WTC11 (cell line): Measurements from ENCODE around the gene DPCD. TPM values are rescaled to one million over a fixed set of nuclear protein-coding genes. Genes with fewer than 3 reads are reported as not detected.

Source experiments
- ATAC-seq: fragments of 200-7000 bp; cut with Tn5 transposase; 2 replicates; pipeline ENCODE4 v1.10.0; 2021; ENCODE audit warnings: mild to moderate bottlenecking, moderate library complexity
- CTCF ChIA-PET: fragments of 300-600 bp; sonication (Branson Sonifier 250); formaldehyde crosslinking; loops from one replicate; lab custom pipeline; 2021; ENCODE audit warnings: antibody characterized with exemption; lab: Charles Lee
- POLR2A ChIA-PET: fragments of 350-600 bp; sonication (Branson Sonifier 250); formaldehyde crosslinking; loops from one replicate; lab custom pipeline; 2021; ENCODE audit warnings: antibody characterized with exemption; lab: Charles Lee
- DNase-seq: peaks from one replicate; pipeline ENCODE4 v3.0.0; 2021; ENCODE audit warnings: low spot score
- H3K27ac Mint-ChIP-seq: 2 replicates; pipeline ENCODE4 v1.8.0; 2021; ENCODE audit warnings: mixed read lengths
- H3K27me3 Mint-ChIP-seq: 2 replicates; pipeline ENCODE4 v1.8.0; 2021; ENCODE audit warnings: low read depth, mild to moderate bottlenecking, moderate library complexity, mixed read lengths
- H3K36me3 Mint-ChIP-seq: 2 replicates; pipeline ENCODE4 v1.8.0; 2021; ENCODE audit warnings: mixed read lengths
- H3K4me1 Mint-ChIP-seq: 2 replicates; pipeline ENCODE4 v1.8.0; 2022; ENCODE audit warnings: mixed read lengths
- H3K4me3 Mint-ChIP-seq: 2 replicates; pipeline ENCODE4 v1.8.0; 2021; ENCODE audit warnings: mild to moderate bottlenecking, moderate library complexity, mixed read lengths
- H3K9me3 Mint-ChIP-seq: 2 replicates; pipeline ENCODE4 v1.8.0; 2021; ENCODE audit warnings: mixed read lengths
- FOXJ3 ChIP-seq: sonication (generic); formaldehyde crosslinking; IDR thresholded peaks from 2 replicates; pipeline ENCODE4 v1.9.0; 2021; ENCODE audit warnings: missing genetic modification reagents, mild to moderate bottlenecking, borderline replicate concordance
- IRF1 ChIP-seq: sonication (generic); formaldehyde crosslinking; IDR thresholded peaks from 2 replicates; pipeline ENCODE4 v1.8.0; 2023; ENCODE audit warnings: missing genetic modification reagents
- IRF2 ChIP-seq: sonication (generic); formaldehyde crosslinking; IDR thresholded peaks from 2 replicates; pipeline ENCODE4 v1.8.0; 2022; ENCODE audit warnings: low read depth, missing genetic modification reagents, borderline replicate concordance
- JAZF1 ChIP-seq: fragments of 250-450 bp; sonication (Bioruptor Pico); IDR thresholded peaks from 2 replicates; pipeline ENCODE4 v1.9.0; 2021; ENCODE audit warnings: moderate library complexity, mild to moderate bottlenecking, inconsistent platforms
- NFATC4 ChIP-seq: fragments of 250-450 bp; sonication (Bioruptor Pico); IDR thresholded peaks from 2 replicates; pipeline ENCODE4 v1.9.0; 2021; ENCODE audit warnings: mild to moderate bottlenecking
- NFYB ChIP-seq: sonication (generic); formaldehyde crosslinking; conservative IDR thresholded peaks from 2 replicates; pipeline ENCODE4 v1.8.0; 2022; ENCODE audit warnings: low read depth, missing genetic modification reagents
- SP1 ChIP-seq: sonication (generic); formaldehyde crosslinking; conservative IDR thresholded peaks from 2 replicates; pipeline ENCODE4 v1.8.1; 2022; ENCODE audit warnings: missing genetic modification reagents
- TP53 ChIP-seq: sonication (generic); formaldehyde crosslinking; IDR thresholded peaks from 2 replicates; pipeline ENCODE4 v1.8.1; 2023; ENCODE audit warnings: mild to moderate bottlenecking, missing genetic modification reagents
- ZNF138 ChIP-seq: sonication (generic); formaldehyde crosslinking; conservative IDR thresholded peaks from 2 replicates; pipeline ENCODE4 v1.8.1; 2022; ENCODE audit warnings: mild to moderate bottlenecking, moderate library complexity, missing genetic modification reagents
- ZNF232 ChIP-seq: sonication (generic); formaldehyde crosslinking; IDR thresholded peaks from 2 replicates; pipeline ENCODE4 v1.8.0; 2022; ENCODE audit warnings: mild to moderate bottlenecking, missing genetic modification reagents
- ZNF423 ChIP-seq: fragments of 250-450 bp; sonication (Bioruptor Pico); IDR thresholded peaks from 2 replicates; pipeline ENCODE4 v2.1.2; 2022; ENCODE audit warnings: mild to moderate bottlenecking, moderate library complexity
- total RNA-seq: library from RNA; stranded (reverse); gene quantifications from 3 replicates; pipeline ENCODE4 v1.2.3, GENCODE V29; 2021
- TF ChIP-seq, protein P1 (sequence below): sonication (generic); formaldehyde crosslinking; IDR thresholded peaks from 2 replicates; pipeline ENCODE4 v1.8.0; 2023; ENCODE audit warnings: mild to moderate bottlenecking, missing genetic modification reagents
- TF ChIP-seq, protein P2 (sequence below): sonication (generic); formaldehyde crosslinking; IDR thresholded peaks from 2 replicates; pipeline ENCODE4 v1.8.1; 2022; ENCODE audit warnings: mild to moderate bottlenecking, moderate library complexity, missing genetic modification reagents
- TF ChIP-seq, protein P3 (sequence below): fragments of 250-450 bp; sonication (Bioruptor Pico); IDR thresholded peaks from 2 replicates; pipeline ENCODE4 v1.9.0; 2021; ENCODE audit warnings: mild to moderate bottlenecking
- TF ChIP-seq, protein P4 (sequence below): sonication (generic); formaldehyde crosslinking; IDR thresholded peaks from 2 replicates; pipeline ENCODE4 v1.8.0; 2022; ENCODE audit warnings: mild to moderate bottlenecking, missing genetic modification reagents
- TF ChIP-seq, protein P5 (sequence below): sonication (generic); formaldehyde crosslinking; IDR thresholded peaks from 2 replicates; pipeline ENCODE4 v1.8.1; 2022; ENCODE audit warnings: missing genetic modification reagents, borderline replicate concordance
- TF ChIP-seq, protein P6 (sequence below): sonication (generic); formaldehyde crosslinking; IDR thresholded peaks from 2 replicates; pipeline ENCODE4 v1.8.1; 2022; ENCODE audit warnings: mild to moderate bottlenecking, missing genetic modification reagents, moderate library complexity, borderline replicate concordance

The DPCD gene
- total RNA-seq, 1 experiment from 2014 or later, result 21.8 TPM

- Mint-ChIP-seq H3K36me3 (no peaks in the 10 kb centered on the region), H3K4me1 (peaks cover 14% of the 10 kb centered on the region), H3K27me3 (peaks cover 35% of the 10 kb centered on the region), H3K4me3 (no peak overlapping the region), H3K9me3 (no peaks in the 10 kb centered on the region)
- CTCF ChIA-PET, result interaction anchor here (0.6 to 1.3 kb wide), 2 partner anchors 40 to 349 kb away, joined by 3 to 4 read pairs; no protein-coding TSS in a partner anchor
- no peak for ATAC-seq
- DNase-seq, result no peak
- TF ChIP-seq NFYB (CRISPR knock-in tag), result no peak
- TF ChIP-seq, protein P1, sequence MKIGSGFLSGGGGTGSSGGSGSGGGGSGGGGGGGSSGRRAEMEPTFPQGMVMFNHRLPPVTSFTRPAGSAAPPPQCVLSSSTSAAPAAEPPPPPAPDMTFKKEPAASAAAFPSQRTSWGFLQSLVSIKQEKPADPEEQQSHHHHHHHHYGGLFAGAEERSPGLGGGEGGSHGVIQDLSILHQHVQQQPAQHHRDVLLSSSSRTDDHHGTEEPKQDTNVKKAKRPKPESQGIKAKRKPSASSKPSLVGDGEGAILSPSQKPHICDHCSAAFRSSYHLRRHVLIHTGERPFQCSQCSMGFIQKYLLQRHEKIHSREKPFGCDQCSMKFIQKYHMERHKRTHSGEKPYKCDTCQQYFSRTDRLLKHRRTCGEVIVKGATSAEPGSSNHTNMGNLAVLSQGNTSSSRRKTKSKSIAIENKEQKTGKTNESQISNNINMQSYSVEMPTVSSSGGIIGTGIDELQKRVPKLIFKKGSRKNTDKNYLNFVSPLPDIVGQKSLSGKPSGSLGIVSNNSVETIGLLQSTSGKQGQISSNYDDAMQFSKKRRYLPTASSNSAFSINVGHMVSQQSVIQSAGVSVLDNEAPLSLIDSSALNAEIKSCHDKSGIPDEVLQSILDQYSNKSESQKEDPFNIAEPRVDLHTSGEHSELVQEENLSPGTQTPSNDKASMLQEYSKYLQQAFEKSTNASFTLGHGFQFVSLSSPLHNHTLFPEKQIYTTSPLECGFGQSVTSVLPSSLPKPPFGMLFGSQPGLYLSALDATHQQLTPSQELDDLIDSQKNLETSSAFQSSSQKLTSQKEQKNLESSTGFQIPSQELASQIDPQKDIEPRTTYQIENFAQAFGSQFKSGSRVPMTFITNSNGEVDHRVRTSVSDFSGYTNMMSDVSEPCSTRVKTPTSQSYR (CRISPR knock-in tag), result no peak
- TF ChIP-seq, protein P2, sequence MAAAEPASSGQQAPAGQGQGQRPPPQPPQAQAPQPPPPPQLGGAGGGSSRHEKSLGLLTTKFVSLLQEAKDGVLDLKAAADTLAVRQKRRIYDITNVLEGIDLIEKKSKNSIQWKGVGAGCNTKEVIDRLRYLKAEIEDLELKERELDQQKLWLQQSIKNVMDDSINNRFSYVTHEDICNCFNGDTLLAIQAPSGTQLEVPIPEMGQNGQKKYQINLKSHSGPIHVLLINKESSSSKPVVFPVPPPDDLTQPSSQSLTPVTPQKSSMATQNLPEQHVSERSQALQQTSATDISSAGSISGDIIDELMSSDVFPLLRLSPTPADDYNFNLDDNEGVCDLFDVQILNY (CRISPR knock-in tag), result no peak
- no peak for TF ChIP-seq IRF1 (CRISPR knock-in tag)
- no peak for TF ChIP-seq JAZF1 (CRISPR knock-in tag)
- TF ChIP-seq TP53, result no peak
- no peak for TF ChIP-seq ZNF423
- no peak for TF ChIP-seq SP1
- TF ChIP-seq ZNF138 (CRISPR knock-in tag), result no peak
- TF ChIP-seq ZNF232 (CRISPR knock-in tag), result no peak
- TF ChIP-seq, protein P3, sequence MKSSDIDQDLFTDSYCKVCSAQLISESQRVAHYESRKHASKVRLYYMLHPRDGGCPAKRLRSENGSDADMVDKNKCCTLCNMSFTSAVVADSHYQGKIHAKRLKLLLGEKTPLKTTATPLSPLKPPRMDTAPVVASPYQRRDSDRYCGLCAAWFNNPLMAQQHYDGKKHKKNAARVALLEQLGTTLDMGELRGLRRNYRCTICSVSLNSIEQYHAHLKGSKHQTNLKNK (CRISPR knock-in tag), result no peak
- TF ChIP-seq NFATC4 (CRISPR knock-in tag), result no peak
- TF ChIP-seq, protein P4, sequence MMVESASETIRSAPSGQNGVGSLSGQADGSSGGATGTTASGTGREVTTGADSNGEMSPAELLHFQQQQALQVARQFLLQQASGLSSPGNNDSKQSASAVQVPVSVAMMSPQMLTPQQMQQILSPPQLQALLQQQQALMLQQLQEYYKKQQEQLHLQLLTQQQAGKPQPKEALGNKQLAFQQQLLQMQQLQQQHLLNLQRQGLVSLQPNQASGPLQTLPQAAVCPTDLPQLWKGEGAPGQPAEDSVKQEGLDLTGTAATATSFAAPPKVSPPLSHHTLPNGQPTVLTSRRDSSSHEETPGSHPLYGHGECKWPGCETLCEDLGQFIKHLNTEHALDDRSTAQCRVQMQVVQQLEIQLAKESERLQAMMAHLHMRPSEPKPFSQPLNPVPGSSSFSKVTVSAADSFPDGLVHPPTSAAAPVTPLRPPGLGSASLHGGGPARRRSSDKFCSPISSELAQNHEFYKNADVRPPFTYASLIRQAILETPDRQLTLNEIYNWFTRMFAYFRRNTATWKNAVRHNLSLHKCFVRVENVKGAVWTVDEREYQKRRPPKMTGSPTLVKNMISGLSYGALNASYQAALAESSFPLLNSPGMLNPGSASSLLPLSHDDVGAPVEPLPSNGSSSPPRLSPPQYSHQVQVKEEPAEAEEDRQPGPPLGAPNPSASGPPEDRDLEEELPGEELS (CRISPR knock-in tag), result no peak
- TF ChIP-seq FOXJ3 (CRISPR knock-in tag), result no peak
- TF ChIP-seq, protein P5, sequence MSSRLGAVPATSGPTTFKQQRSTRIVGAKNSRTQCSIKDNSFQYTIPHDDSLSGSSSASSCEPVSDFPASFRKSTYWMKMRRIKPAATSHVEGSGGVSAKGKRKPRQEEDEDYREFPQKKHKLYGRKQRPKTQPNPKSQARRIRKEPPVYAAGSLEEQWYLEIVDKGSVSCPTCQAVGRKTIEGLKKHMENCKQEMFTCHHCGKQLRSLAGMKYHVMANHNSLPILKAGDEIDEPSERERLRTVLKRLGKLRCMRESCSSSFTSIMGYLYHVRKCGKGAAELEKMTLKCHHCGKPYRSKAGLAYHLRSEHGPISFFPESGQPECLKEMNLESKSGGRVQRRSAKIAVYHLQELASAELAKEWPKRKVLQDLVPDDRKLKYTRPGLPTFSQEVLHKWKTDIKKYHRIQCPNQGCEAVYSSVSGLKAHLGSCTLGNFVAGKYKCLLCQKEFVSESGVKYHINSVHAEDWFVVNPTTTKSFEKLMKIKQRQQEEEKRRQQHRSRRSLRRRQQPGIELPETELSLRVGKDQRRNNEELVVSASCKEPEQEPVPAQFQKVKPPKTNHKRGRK (CRISPR knock-in tag), result no peak
- TF ChIP-seq, protein P6, sequence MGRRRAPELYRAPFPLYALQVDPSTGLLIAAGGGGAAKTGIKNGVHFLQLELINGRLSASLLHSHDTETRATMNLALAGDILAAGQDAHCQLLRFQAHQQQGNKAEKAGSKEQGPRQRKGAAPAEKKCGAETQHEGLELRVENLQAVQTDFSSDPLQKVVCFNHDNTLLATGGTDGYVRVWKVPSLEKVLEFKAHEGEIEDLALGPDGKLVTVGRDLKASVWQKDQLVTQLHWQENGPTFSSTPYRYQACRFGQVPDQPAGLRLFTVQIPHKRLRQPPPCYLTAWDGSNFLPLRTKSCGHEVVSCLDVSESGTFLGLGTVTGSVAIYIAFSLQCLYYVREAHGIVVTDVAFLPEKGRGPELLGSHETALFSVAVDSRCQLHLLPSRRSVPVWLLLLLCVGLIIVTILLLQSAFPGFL (CRISPR knock-in tag), result no peak
- no peak for TF ChIP-seq IRF2
- TF ChIP-seq, all 79 proteins: peak for 0
- POLR2A ChIA-PET, result no interaction called here
- H3K27ac Mint-ChIP-seq, result no peak overlapping the region
These were observed 25.1 kb upstream of the DPCD start for GRCh38 chr10:101563007-101563406.
